Endodermal cell (in vitro differentiated cells): ENCODE data around the gene AKAP12. TPM values are rescaled to one million over a fixed set of nuclear protein-coding genes. Genes with fewer than 3 reads are reported as not detected.
A peak's percentile ranks its signal among the peaks of the same experiment; 100 is the strongest.

ENCODE experiments used
- DNase-seq: peaks from one replicate; pipeline ENCODE4 v3.0.0-alpha.2; 2017
- H3K27ac ChIP-seq: 2 replicates; pipeline ENCODE4 v1.5.1; 2013; ENCODE audit warnings: mild to moderate bottlenecking, low read depth, low read length, moderate library complexity
- H3K27me3 ChIP-seq: 2 replicates; pipeline ENCODE4 v1.6.1; 2013; ENCODE audit warnings: mild to moderate bottlenecking, low read length, moderate library complexity; ENCODE audit not compliant: insufficient read depth, control insufficient read depth, poor library complexity, severe bottlenecking
- H3K36me3 ChIP-seq: 2 replicates; pipeline ENCODE4 v1.7.0; 2013; ENCODE audit warnings: mild to moderate bottlenecking, low read length, moderate library complexity; ENCODE audit not compliant: control insufficient read depth, insufficient read depth
- H3K4me1 ChIP-seq: one replicate; pipeline ENCODE4 v1.7.0; 2013; ENCODE audit warnings: low read length; ENCODE audit not compliant: control insufficient read depth, insufficient read depth
- H3K4me3 ChIP-seq: 2 replicates; pipeline ENCODE4 v1.5.1; 2013; ENCODE audit warnings: mild to moderate bottlenecking, low read length, moderate library complexity
- H3K9ac ChIP-seq: 2 replicates; pipeline ENCODE4 v1.6.1; 2013; ENCODE audit warnings: mild to moderate bottlenecking, low read length, moderate library complexity; ENCODE audit not compliant: poor library complexity, severe bottlenecking; ENCODE audit errors: extremely low read depth
- H3K9me3 ChIP-seq: 2 replicates; pipeline ENCODE4 v1.6.1; 2013; ENCODE audit warnings: mild to moderate bottlenecking, low read length, moderate library complexity; ENCODE audit not compliant: control insufficient read depth
- H3K27ac Mint-ChIP-seq: 2 replicates; pipeline ENCODE4 v1.8.0; 2020; ENCODE audit warnings: mixed read lengths
- H3K27me3 Mint-ChIP-seq: 2 replicates; pipeline ENCODE4 v1.8.0; 2021; ENCODE audit warnings: mild to moderate bottlenecking, mixed read lengths; ENCODE audit not compliant: insufficient read depth
- H3K36me3 Mint-ChIP-seq: 2 replicates; pipeline ENCODE4 v1.8.0; 2020; ENCODE audit warnings: low read depth, mixed read lengths
- H3K4me1 Mint-ChIP-seq: 2 replicates; pipeline ENCODE4 v1.8.0; 2020; ENCODE audit warnings: mixed read lengths
- H3K4me3 Mint-ChIP-seq: 2 replicates; pipeline ENCODE4 v1.8.0; 2020; ENCODE audit warnings: mild to moderate bottlenecking, moderate library complexity, mixed read lengths
- H3K9me3 Mint-ChIP-seq: 2 replicates; pipeline ENCODE4 v1.8.0; 2020; ENCODE audit warnings: mild to moderate bottlenecking, mixed read lengths
- CTCF ChIP-seq: fragments of 200-600 bp; sonication (generic); conservative IDR thresholded peaks from 2 replicates; pipeline ENCODE4 v1.5.0; 2021; ENCODE audit warnings: antibody characterized with exemption, mild to moderate bottlenecking
- WGBS, 2 experiments: methylation state at CpG; one replicate each; pipeline versions ENCODE4 v1.1.5 to v1.1.7; 2013; ENCODE audit warnings: missing lambda C conversion rate in 2 of 2, mixed read lengths in 1 of 2; ENCODE audit not compliant: insufficient coverage in 1 of 2, insufficient read length in 1 of 2; 5-methylcytosine and 5-hydroxymethylcytosine counted together
- long read RNA-seq, 4 experiments: library from polyadenylated mRNA in 2 of 4; library from RNA in 1 of 4; library from capped mRNA in 1 of 4; stranded (forward) in 3 of 4; unstranded in 1 of 4; transcript quantifications; one replicate each; pipeline ENCODE4 v2.0.0, GENCODE V29; 2020 to 2021; ENCODE audit warnings: inconsistent platforms in 1 of 4
- polyA plus RNA-seq, 2 experiments: library from polyadenylated mRNA; stranded (reverse); fragments of 50-300 nt; gene quantifications; one replicate each; pipeline ENCODE4 v1.2.3, GENCODE V29; 2013
- total RNA-seq, 2 donors: library from RNA; stranded (reverse); fragmentation: NEBNext Ultra II Directional in 1 of 2; extraction: Animal tissue kit (Norgen Biotek cat#: 25700) in 1 of 2; gene quantifications; 2 replicates in 1 of 2; 3 replicates in 1 of 2; pipeline ENCODE4 v1.2.1, GENCODE V29; 2021

AKAP12 gene
- total RNA-seq, result 10 to 100 TPM; 27.3 to 33.3 TPM
- 45.6 TPM for polyA plus RNA-seq (2013, experiment 1 of 2)
- 52.5 TPM for polyA plus RNA-seq (2013, experiment 2 of 2)
- long read RNA-seq, experiment 1, partial matches to known transcripts, result 16 of 17 reads
- long read RNA-seq, experiment 1, other reads (novel, unspliced or antisense), result 1 of 17 reads
- long read RNA-seq, experiment 2, full-length matches to known transcripts, result 20 of 37 reads
- long read RNA-seq, experiment 2, partial matches to known transcripts, result 16 of 37 reads
- long read RNA-seq, experiment 2, other reads (novel, unspliced or antisense), result 1 of 37 reads
- long read RNA-seq, experiment 3, partial matches to known transcripts, result 20 of 24 reads
- long read RNA-seq, experiment 3, other reads (novel, unspliced or antisense), result 4 of 24 reads
- long read RNA-seq, experiment 4, partial matches to known transcripts, result 3 of 8 reads
- long read RNA-seq, experiment 4, other reads (novel, unspliced or antisense), result 5 of 8 reads

- no peak for TF ChIP-seq CTCF
- H3K27me3 ChIP-seq, result peaks cover 41% of the 10 kb centered on the region
- peaks cover 4% of the 10 kb centered on the region for H3K4me1 ChIP-seq
- H3K36me3 Mint-ChIP-seq, result no peaks in the 10 kb centered on the region
- peak within 1 kb of the TSS; percentile 79 for H3K4me3 Mint-ChIP-seq
- H3K4me3 ChIP-seq, result peak within 1 kb of the TSS; percentile 90
- H3K27ac Mint-ChIP-seq, result peak within 1 kb of the TSS; percentile 91
- no peaks in the 10 kb centered on the region for H3K36me3 ChIP-seq
- H3K9me3 Mint-ChIP-seq, result no peaks in the 10 kb centered on the region
- peak within 1 kb of the TSS; percentile 42 for H3K9ac ChIP-seq
- H3K27ac ChIP-seq, result peak within 1 kb of the TSS; percentile 93
- H3K27me3 Mint-ChIP-seq, result peaks cover 52% of the 10 kb centered on the region
- no peaks in the 10 kb centered on the region for H3K9me3 ChIP-seq
- H3K4me1 Mint-ChIP-seq, result peaks cover 24% of the 10 kb centered on the region
- 28 to 29% methylated on average over 16 to 23 of the region's 23 CpGs for WGBS, 2 experiments
- DNase-seq, result no peak
Observed at GRCh38 chr6:151239603-151240035, at the start of gene AKAP12. Gene AKAP12, plus strand, starts transcription at chr6:151239967. Its CDS starts 596 bp downstream, at chr6:151240563.

GRCh38 chr6:151191527-151191926 lies 48.2 kb upstream of the AKAP12 start:
- Histone ChIP-seq H3K27me3 (no peaks in the 10 kb centered on the region), H3K4me1 (no peaks in the 10 kb centered on the region), H3K9me3 (peaks cover 6% of the 10 kb centered on the region), H3K4me3 (no peak overlapping the region), H3K9ac (no peak overlapping the region), H3K27ac (no peak overlapping the region), H3K36me3 (no peaks in the 10 kb centered on the region)
- no peaks in the 10 kb centered on the region for H3K36me3 Mint-ChIP-seq
- WGBS, 2 experiments, result 86 to 94% methylated on average over 2 to 4 of the region's 4 CpGs
- peaks cover 2% of the 10 kb centered on the region for H3K9me3 Mint-ChIP-seq
- no peaks in the 10 kb centered on the region for H3K27me3 Mint-ChIP-seq
- H3K4me3 Mint-ChIP-seq, result no peak overlapping the region
- TF ChIP-seq CTCF, result no peak
- DNase-seq, result peak; percentile 22
- no peaks in the 10 kb centered on the region for H3K4me1 Mint-ChIP-seq
- no peak overlapping the region for H3K27ac Mint-ChIP-seq

- H3K27me3 Mint-ChIP-seq, result no peaks in the 10 kb centered on the region
- H3K9me3 Mint-ChIP-seq, result peaks cover 2% of the 10 kb centered on the region
- no peak overlapping the region for H3K27ac Mint-ChIP-seq
- no peaks in the 10 kb centered on the region for H3K4me1 Mint-ChIP-seq
- H3K36me3 Mint-ChIP-seq, result no peaks in the 10 kb centered on the region
- TF ChIP-seq CTCF, result no peak
- DNase-seq, result peak; percentile 13
- Histone ChIP-seq H3K27me3 (no peaks in the 10 kb centered on the region), H3K36me3 (no peaks in the 10 kb centered on the region), H3K4me1 (no peaks in the 10 kb centered on the region), H3K9ac (no peak overlapping the region), H3K4me3 (no peak overlapping the region), H3K27ac (no peak overlapping the region), H3K9me3 (peaks cover 6% of the 10 kb centered on the region)
- no peak overlapping the region for H3K4me3 Mint-ChIP-seq
- WGBS, 2 experiments, result 86 to 100% methylated on average over 1 of the region's 1 CpG
Observed at GRCh38 chr6:151196555-151196954, 43.2 kb upstream of the AKAP12 start.
